HL-60 (cell line): ENCODE measurements around the gene ARHGAP45.

Source experiments
- DNase-seq, 2 experiments: peaks; one replicate each; pipeline ENCODE4 v3.0.0-alpha.2; 2010 to 2020; ENCODE audit warnings: low read depth in 1 of 2, low spot score in 1 of 2
- H3K27ac ChIP-seq: fragments of 250-450 bp; sonication (Bioruptor Pico); replicated peaks from 2 replicates; pipeline ENCODE4 v1.5.1; 2020; ENCODE audit warnings: mild to moderate bottlenecking, moderate library complexity
- H3K27me3 ChIP-seq: fragments of 250-450 bp; sonication (Bioruptor Pico); 2 replicates; pipeline ENCODE4 v1.5.1; 2021; ENCODE audit warnings: mild to moderate bottlenecking, moderate library complexity; ENCODE audit not compliant: insufficient read depth, poor library complexity, severe bottlenecking
- H3K4me3 ChIP-seq: replicated peaks from 2 replicates; pipeline ENCODE4 v1.5.1; 2011; ENCODE audit warnings: mild to moderate bottlenecking, control low read depth, low read length; ENCODE audit not compliant: insufficient read depth
- GABPA ChIP-seq: IDR thresholded peaks from 2 replicates; pipeline ENCODE4 v1.6.1; 2012; ENCODE audit warnings: low read depth
- POLR2AphosphoS5 ChIP-seq: IDR thresholded peaks from 2 replicates; pipeline ENCODE4 v1.6.1; 2012; ENCODE audit warnings: low read depth
- REST ChIP-seq: IDR thresholded peaks from 2 replicates; pipeline ENCODE4 v1.6.1; 2012; ENCODE audit warnings: low read depth; ENCODE audit not compliant: insufficient replicate concordance
- SPI1 ChIP-seq: IDR thresholded peaks from 2 replicates; pipeline ENCODE4 v1.6.1; 2012; ENCODE audit warnings: low read depth, mild to moderate bottlenecking, borderline replicate concordance
- TF ChIP-seq, protein P1 (sequence below): IDR thresholded peaks from one replicate; pipeline ENCODE4 v1.5.1; 2011; ENCODE audit warnings: low read length, control low read depth, inconsistent platforms; ENCODE audit not compliant: insufficient read depth

ARHGAP45 gene

DNA sequence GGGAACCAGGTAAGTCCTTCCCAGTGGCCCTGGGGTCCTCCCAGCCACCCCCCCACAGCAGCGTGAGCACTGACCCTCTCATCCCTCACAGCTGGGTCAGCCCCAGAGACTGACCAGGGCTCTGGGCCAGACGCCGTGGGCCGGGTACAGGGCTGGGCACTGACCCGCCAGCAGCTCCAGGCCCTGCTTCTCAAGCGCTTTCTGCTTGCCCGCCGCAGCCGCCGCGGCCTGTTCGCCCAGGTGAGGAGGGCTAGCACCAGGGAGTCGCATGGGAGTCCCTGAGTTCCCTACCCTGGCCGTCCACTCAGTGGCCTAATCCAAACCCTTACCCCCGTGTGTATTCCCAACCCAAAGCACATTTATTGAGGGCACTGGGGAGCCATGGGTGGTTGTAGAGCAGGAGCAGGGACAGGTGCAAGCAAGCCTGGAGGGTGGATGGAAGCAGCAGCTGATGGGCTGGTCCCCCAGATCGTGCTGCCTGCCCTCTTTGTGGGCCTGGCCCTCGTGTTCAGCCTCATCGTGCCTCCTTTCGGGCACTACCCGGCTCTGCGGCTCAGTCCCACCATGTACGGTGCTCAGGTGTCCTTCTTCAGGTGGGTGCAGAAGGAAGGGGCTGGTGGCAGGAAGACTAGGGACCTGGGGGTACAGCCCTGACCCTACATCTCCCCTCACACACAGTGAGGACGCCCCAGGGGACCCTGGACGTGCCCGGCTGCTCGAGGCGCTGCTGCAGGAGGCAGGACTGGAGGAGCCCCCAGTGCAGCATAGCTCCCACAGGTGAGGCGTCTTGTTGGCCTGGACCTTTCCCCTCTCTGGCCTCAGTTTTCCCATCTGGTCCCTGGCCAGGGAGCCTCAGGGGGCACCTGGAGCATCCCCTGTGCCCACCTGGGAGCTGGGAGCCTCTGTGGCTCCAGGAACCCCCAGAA, 12.6 kb upstream of the ARHGAP45 start:
- no peak for DNase-seq
- no peak overlapping the region for H3K4me3 ChIP-seq
- TF ChIP-seq, protein P1, sequence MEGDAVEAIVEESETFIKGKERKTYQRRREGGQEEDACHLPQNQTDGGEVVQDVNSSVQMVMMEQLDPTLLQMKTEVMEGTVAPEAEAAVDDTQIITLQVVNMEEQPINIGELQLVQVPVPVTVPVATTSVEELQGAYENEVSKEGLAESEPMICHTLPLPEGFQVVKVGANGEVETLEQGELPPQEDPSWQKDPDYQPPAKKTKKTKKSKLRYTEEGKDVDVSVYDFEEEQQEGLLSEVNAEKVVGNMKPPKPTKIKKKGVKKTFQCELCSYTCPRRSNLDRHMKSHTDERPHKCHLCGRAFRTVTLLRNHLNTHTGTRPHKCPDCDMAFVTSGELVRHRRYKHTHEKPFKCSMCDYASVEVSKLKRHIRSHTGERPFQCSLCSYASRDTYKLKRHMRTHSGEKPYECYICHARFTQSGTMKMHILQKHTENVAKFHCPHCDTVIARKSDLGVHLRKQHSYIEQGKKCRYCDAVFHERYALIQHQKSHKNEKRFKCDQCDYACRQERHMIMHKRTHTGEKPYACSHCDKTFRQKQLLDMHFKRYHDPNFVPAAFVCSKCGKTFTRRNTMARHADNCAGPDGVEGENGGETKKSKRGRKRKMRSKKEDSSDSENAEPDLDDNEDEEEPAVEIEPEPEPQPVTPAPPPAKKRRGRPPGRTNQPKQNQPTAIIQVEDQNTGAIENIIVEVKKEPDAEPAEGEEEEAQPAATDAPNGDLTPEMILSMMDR = no peak
- TF ChIP-seq POLR2AphosphoS5 (no peak), SPI1 (no peak), REST (no peak), GABPA (no peak)
- H3K27me3 ChIP-seq = no peaks in the 10 kb centered on the region
- H3K27ac ChIP-seq = no peak overlapping the region

- H3K27ac ChIP-seq = no peak overlapping the region
- no peaks in the 10 kb centered on the region for H3K27me3 ChIP-seq
- TF ChIP-seq REST (no peak), SPI1 (no peak), GABPA (no peak), POLR2AphosphoS5 (no peak)
- TF ChIP-seq, protein P1 = no peak
- H3K4me3 ChIP-seq = no peak overlapping the region
- no peak for DNase-seq
These were observed 11.9 kb upstream of the ARHGAP45 start for GRCh38 chr19:1055028-1055425.

GRCh38 chr19:1055886-1056620, 10.9 kb upstream of the ARHGAP45 start:
- Histone ChIP-seq H3K4me3 (no peak overlapping the region), H3K27ac (no peak overlapping the region), H3K27me3 (no peaks in the 10 kb centered on the region)
- DNase-seq = no peak
- TF ChIP-seq POLR2AphosphoS5 (no peak), GABPA (no peak), REST (no peak), SPI1 (no peak)
- TF ChIP-seq, protein P1 = no peak
